Panc1 (cell line): ENCODE results near the gene TNS4. TPM values are rescaled to one million over a fixed set of nuclear protein-coding genes. Genes with fewer than 3 reads are reported as not detected.

Experiments used
- ATAC-seq: fragments of 200-7000 bp; cut with Tn5 transposase; 2 replicates; pipeline ENCODE4 v1.9.1; 2020; ENCODE audit warnings: mild to moderate bottlenecking, moderate library complexity
- BruUV-seq: library from RNA; stranded (reverse); fragments of 400-500 nt; replicated peaks from 2 replicates; lab custom pipeline; 2021; lab: Mats Ljungman, UMichigan
- CTCF ChIA-PET: fragments of 300-600 bp; sonication (Branson Sonifier 250); formaldehyde crosslinking; loops from one replicate; lab custom pipeline; 2022; ENCODE audit warnings: antibody characterized with exemption; lab: Charles Lee
- POLR2A ChIA-PET: fragments of 300-600 bp; sonication (Branson Sonifier 250); formaldehyde crosslinking; loops from one replicate; lab custom pipeline; 2022; ENCODE audit warnings: antibody characterized with exemption; lab: Charles Lee
- DNase-seq: peaks from one replicate; pipeline ENCODE4 v3.0.0-alpha.2; 2010; ENCODE audit warnings: low read depth, low spot score
- H3K27ac ChIP-seq: 2 replicates; pipeline ENCODE4 v1.5.1; 2011; ENCODE audit warnings: mild to moderate bottlenecking, low read length, inconsistent platforms
- H3K27me3 ChIP-seq: fragments of 200-500 bp; sonication (Bioruptor generic); 2 replicates; pipeline ENCODE4 v1.6.0; 2014; ENCODE audit warnings: low read length, inconsistent platforms; ENCODE audit not compliant: control insufficient read depth, insufficient read depth
- H3K36me3 ChIP-seq: fragments of 200-500 bp; sonication (Bioruptor generic); 2 replicates; pipeline ENCODE4 v1.5.1; 2014; ENCODE audit warnings: inconsistent platforms, mild to moderate bottlenecking, low read length, moderate library complexity; ENCODE audit not compliant: control insufficient read depth, insufficient read depth
- H3K4me1 ChIP-seq: 2 replicates; pipeline ENCODE4 v1.5.1; 2011; ENCODE audit warnings: inconsistent platforms, mild to moderate bottlenecking, low read length, moderate library complexity; ENCODE audit not compliant: control insufficient read depth, insufficient read depth
- H3K4me3 ChIP-seq, 2 experiments: 2 replicates each; pipeline ENCODE4 v1.5.1; 2011 to 2012; ENCODE audit warnings: low read depth in 2 of 2, low read length in 2 of 2, mild to moderate bottlenecking in 2 of 2, inconsistent platforms in 1 of 2, moderate library complexity in 1 of 2
- H3K9me3 ChIP-seq: fragments of 200-500 bp; sonication (Bioruptor generic); 2 replicates; pipeline ENCODE4 v1.5.1; 2014; ENCODE audit warnings: low read depth, mild to moderate bottlenecking, inconsistent platforms, low read length, moderate library complexity; ENCODE audit not compliant: control insufficient read depth, insufficient read depth
- CTCF ChIP-seq: fragments of 450-650 bp; IDR thresholded peaks from 2 replicates; pipeline ENCODE4 v1.5.1; 2017; ENCODE audit warnings: mild to moderate bottlenecking
- POLR2AphosphoS5 ChIP-seq: IDR thresholded peaks from 2 replicates; pipeline ENCODE4 v1.6.1; 2012; ENCODE audit warnings: mild to moderate bottlenecking, low read depth, low read length, moderate library complexity
- SIN3A ChIP-seq: IDR thresholded peaks from 2 replicates; pipeline ENCODE4 v1.6.1; 2012; ENCODE audit warnings: low read depth, mild to moderate bottlenecking, low read length, moderate library complexity, borderline replicate concordance; ENCODE audit not compliant: insufficient read depth
- TCF7L2 ChIP-seq: IDR thresholded peaks from 2 replicates; pipeline ENCODE4 v1.6.1; 2011; ENCODE audit warnings: mild to moderate bottlenecking, low read depth, low read length, inconsistent platforms
- in situ Hi-C: cut with HindIII; loops from 2 replicates; pipeline ENCODE4 v1.10.0; 2016; ENCODE audit warnings: low sequenced_read_pairs, low pct_unique_long_range_greater_than_20kb
- intact Hi-C: fragments of 100-400 bp; cut with micrococcal nuclease; formaldehyde crosslinking; loops from one replicate; pipeline ENCODE4 v1.10.0; 2022; ENCODE audit not compliant: unreplicated experiment
- total RNA-seq: library from RNA; stranded (reverse); gene quantifications from one replicate; pipeline ENCODE4 v1.2.1, GENCODE V29; 2021; ENCODE audit not compliant: unreplicated experiment
- TF ChIP-seq, protein P1 (sequence below), 2 experiments: IDR thresholded peaks; 2 replicates each; pipeline ENCODE4 v1.6.1; 2011 to 2012; ENCODE audit warnings: low read depth in 2 of 2, control low read depth in 1 of 2, low read length in 1 of 2, mild to moderate bottlenecking in 1 of 2, moderate library complexity in 1 of 2; ENCODE audit not compliant: insufficient read depth in 1 of 2

TNS4 gene
- total RNA-seq, 1 experiment from 2014 or later, result not detected

GRCh38 chr17:40459636-40460603 lies 41.5 kb downstream of the TNS4 start:
- no peak for DNase-seq
- H3K27me3 ChIP-seq, result no peaks in the 10 kb centered on the region
- H3K4me3 ChIP-seq, result no peak overlapping the region
- POLR2A ChIA-PET, result interaction anchor here (0.6 kb wide), 2 partner anchors 200 to 726 kb away, joined by 3 to 20 read pairs; no protein-coding TSS in a partner anchor
- no peak for TF ChIP-seq SIN3A
- TF ChIP-seq, protein P1, sequence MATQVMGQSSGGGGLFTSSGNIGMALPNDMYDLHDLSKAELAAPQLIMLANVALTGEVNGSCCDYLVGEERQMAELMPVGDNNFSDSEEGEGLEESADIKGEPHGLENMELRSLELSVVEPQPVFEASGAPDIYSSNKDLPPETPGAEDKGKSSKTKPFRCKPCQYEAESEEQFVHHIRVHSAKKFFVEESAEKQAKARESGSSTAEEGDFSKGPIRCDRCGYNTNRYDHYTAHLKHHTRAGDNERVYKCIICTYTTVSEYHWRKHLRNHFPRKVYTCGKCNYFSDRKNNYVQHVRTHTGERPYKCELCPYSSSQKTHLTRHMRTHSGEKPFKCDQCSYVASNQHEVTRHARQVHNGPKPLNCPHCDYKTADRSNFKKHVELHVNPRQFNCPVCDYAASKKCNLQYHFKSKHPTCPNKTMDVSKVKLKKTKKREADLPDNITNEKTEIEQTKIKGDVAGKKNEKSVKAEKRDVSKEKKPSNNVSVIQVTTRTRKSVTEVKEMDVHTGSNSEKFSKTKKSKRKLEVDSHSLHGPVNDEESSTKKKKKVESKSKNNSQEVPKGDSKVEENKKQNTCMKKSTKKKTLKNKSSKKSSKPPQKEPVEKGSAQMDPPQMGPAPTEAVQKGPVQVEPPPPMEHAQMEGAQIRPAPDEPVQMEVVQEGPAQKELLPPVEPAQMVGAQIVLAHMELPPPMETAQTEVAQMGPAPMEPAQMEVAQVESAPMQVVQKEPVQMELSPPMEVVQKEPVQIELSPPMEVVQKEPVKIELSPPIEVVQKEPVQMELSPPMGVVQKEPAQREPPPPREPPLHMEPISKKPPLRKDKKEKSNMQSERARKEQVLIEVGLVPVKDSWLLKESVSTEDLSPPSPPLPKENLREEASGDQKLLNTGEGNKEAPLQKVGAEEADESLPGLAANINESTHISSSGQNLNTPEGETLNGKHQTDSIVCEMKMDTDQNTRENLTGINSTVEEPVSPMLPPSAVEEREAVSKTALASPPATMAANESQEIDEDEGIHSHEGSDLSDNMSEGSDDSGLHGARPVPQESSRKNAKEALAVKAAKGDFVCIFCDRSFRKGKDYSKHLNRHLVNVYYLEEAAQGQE (IDR thresholded peaks at IDR 0.05; ENCODE audit: insufficient read depth in 1 of 2, low read depth in 2 of 2, low read length in 1 of 2), result no peak
- TF ChIP-seq POLR2AphosphoS5, result no peak
- no peak for TF ChIP-seq CTCF
- TF ChIP-seq TCF7L2, result no peak
- 0 out of 2 replicates have a peak, but pooled peaks have one; percentile 12 for ATAC-seq
- in situ Hi-C loops (no loop called here), intact Hi-C loops (no loop called here)
- H3K27ac ChIP-seq, result no peak overlapping the region
- H3K4me1 ChIP-seq, result peaks cover 3% of the 10 kb centered on the region; the same call in 1 of the 2 replicates
- BruUV-seq, result no TSS peak
- no peaks in the 10 kb centered on the region for H3K36me3 ChIP-seq
- CTCF ChIA-PET, result no interaction called here
- H3K9me3 ChIP-seq, result no peaks in the 10 kb centered on the region

DNA sequence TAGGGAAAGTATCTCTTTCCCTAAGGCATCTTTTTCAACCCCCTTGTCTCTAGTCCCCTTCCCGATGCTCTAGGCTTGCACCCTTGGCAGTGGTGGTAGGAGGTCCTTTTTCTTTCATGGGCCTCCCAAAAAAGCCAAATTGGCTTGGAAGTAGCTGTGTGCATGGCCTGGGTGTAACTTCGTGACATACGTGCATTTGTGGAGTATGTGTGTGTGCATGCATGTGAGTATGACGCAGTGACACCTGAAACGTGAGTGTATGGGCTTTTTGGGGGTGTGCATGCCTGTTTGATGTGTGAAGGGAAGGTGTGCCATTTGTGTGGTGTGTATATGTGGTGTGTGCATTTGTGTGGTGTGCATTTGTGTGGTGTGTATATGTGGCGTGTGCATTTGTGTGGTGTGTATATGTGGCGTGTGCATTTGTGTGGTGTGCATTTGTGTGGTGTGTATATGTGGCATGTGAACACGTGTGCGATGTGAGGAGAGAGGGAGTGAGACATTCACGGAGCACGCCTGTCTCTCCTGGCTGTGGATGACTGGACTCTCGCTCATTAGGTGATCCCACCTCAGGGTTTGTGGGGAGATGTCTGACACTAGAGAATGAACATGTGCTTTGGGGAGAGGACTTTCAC lies 42.5 kb downstream of the TNS4 start:
- no TSS peak for BruUV-seq
- POLR2A ChIA-PET, result interaction anchor here (0.6 kb wide), 2 partner anchors 199 to 725 kb away, joined by 3 to 20 read pairs; no protein-coding TSS in a partner anchor
- DNase-seq, result no peak

More for the DNA sequence above, 42.5 kb downstream of the TNS4 start:
- CTCF ChIA-PET, result no interaction called here
- H3K27me3 ChIP-seq, result no peaks in the 10 kb centered on the region
- ATAC-seq, result no peak
- in situ Hi-C loops, result no loop called here
- no peak for TF ChIP-seq CTCF
- no peak for TF ChIP-seq POLR2AphosphoS5
- no peak for TF ChIP-seq SIN3A
- TF ChIP-seq, protein P1 (IDR thresholded peaks at IDR 0.05; ENCODE audit: insufficient read depth in 1 of 2, low read depth in 2 of 2, low read length in 1 of 2), result no peak
- no peak for TF ChIP-seq TCF7L2
- H3K36me3 ChIP-seq, result no peaks in the 10 kb centered on the region
- intact Hi-C loops, result no loop called here
- H3K4me1 ChIP-seq, result peaks cover 3% of the 10 kb centered on the region; the same call in 1 of the 2 replicates
- H3K4me3 ChIP-seq, result no peak overlapping the region
- H3K9me3 ChIP-seq, result no peaks in the 10 kb centered on the region
- H3K27ac ChIP-seq, result no peak overlapping the region
